GM18861 (cell line): ENCODE results near the gene XPOT.

Source experiments
- ATAC-seq: cut with Tn5 transposase; IDR thresholded peaks from one replicate; pipeline ENCODE4 v1.9.1; 2021; ENCODE audit not compliant: unreplicated experiment

XPOT gene

DNA sequence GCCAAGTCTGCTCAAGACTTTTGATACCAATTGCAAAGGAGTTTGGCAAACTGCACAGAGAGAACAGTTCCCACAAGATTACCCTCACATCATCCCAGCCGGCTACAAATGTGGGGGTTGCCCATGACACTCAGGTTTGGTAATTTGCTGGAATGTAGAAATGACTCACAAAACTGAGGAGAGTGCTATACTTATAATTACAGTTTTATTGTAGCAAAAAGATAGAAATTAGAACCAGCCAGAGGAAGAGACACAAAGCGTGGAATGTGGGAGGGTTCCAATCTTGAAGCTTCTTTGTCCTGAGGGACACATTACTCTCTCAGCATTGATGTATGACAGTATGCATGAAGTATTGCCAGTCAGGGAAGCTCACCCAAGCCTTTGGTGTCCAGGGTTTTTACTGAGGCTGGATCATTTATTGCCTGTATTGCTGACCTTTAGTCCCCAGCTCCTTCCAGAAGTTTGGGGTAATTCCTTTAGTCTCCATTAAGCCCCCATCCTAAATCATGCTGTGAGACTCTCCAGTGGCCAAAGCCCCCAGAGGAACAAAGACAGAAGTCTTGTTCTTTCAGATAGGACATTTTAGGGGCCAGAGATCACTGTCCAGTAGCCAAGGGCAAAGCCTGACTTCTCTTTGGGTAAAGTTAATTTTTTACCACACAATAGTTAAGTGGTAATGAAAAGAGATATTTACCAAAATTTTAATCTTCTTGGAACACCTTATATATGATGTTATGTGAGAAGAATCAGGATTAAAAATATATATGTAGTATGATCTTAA, 57.6 kb downstream of the XPOT start:
- ATAC-seq = no peak

DNA sequence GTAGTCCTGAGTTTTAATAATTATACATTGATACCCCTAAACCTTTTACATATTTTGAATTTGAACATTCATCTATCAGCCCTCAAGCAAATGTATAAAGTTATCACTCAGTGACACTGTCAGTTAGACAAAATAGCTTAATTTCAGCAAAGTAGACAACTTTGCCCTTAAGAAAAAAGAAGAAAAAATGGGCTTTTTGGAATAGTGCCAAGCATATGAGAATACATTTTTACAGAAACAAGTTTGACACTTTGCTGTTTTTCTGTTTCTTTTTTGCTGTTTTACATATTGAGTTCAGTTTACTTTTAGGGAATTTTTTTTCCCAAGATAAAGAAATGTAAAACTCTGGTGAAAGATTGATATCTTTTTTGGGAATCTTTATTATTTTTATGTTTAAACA, 62.0 kb downstream of the XPOT start:
- no peak for ATAC-seq

DNA sequence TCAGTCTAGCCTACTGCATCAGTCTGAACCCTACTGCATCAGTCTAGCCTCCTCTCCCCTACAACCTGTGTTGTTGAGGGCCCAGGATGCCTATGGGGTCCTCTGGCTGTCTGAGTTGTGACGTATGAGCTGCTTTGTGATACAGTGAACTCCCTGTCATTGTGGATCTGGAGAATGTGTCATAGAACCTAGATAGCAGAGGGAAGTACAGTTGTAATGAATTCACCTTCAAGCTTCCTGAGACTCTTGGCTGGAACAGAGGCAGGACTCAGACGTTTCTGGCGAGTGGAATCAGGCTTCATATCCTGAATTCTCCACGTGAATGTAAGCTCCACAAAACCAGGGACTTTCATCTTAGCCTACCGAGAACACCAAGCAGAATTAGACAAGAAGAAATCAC, 64.8 kb downstream of the XPOT start:
- no peak for ATAC-seq

DNA sequence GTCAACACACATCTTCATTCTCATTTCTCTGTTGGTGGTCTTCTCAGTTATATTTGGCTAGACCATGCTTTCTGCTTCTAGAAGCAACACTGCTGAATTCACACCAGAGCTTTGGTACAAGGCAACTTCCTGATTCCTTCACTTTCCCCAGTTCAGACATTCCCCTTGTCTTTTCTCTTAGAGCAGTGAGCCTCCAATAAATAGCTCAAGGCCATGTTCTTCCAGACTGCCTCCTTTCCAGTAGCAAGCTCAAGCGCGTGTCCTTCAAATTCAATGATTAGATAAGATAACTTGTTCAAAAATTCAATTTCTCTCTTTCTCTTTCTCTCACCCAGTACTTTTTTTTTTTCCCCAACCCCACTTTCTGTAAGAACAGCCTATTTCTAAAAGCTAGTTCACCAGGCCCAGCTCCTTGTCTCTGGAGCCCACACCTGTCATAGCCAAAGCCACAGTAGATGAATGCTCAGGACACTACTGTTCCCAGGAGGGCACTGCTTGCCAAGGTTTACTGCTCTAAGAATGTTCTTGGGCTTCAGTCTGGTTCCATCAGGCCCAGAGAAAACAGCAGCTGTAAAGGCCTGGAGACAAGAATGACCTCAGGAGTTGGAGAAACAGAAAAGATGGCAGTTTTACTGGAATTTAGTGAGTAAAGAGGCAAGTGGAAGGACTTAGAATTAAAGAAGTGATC, 65.4 kb downstream of the XPOT start:
- ATAC-seq = no peak

DNA sequence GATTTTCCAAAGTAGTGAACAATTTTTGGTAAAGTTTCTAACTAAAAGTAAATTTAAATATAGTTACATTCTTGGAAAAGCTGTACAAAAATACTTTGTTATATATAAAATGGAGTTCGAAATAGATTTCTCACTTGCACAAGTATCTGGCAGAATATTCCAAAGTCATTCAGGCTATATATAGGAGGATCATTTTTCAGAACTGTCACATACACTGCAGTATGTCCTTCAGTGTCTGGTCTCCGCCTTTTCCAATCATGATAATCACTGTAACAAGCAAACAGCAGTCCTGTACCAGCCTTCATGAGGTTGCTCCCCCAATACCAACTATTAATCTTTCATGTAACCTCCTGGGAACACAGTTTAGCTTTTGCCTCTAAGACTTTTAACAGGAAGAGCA, 66.3 kb downstream of the XPOT start:
- no peak for ATAC-seq

DNA sequence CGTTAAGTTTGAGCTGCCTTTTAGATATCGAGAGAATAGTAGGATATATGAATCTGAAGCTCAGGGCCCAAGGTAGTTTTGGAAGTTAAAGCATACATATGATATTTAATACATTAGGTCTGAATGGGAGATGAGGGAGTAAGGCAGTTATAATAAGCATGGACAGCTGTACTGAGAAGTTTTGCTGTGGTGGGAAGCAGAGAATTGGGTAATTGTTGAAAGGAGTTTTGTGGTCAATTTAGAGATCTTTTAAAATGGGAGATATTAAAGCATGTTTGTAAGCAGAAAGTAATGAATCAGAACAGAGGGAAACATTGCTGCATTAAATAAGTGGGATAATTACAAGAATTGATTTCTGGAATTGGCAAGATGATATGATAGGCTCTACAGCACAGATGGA, 69.0 kb downstream of the XPOT start:
- no peak for ATAC-seq

DNA sequence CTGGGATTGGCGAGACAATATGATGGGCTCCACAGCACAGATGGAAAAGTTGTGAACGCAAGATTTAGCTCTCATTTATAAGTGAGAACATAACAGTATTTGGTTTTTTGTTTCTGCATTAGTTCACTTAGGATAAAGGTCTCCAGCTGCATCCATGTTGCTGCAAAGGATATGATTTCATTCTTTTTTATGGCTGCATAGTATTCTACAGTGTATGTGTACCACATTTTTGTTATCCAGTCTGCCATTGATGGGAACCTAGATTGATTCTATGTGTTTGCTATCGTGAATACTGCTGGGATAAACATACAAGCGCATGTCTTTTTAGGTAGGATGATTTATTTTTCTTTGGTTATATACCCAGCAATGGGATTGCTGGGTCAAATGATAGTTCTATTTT, 71.3 kb downstream of the XPOT start:
- no peak for ATAC-seq

DNA sequence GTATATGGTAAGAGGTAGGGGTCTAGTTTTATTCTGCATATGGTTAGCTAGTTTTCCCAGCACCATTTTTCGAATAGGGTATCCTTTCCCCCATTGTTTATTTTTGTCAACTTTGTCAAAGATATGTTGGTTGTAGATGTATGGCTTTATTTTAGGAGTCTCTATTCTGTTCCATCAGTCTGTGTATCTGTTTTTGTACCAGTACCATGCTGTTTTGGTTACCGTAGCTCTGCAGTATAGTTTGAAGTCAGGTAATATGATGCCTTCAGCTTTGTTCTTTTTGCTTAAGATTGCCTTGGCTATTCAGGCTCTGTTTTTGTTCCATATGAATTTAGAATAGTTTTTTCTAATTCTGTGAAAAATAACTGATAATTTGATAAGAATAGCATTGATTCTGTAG, 72.7 kb downstream of the XPOT start:
- ATAC-seq = no peak

DNA sequence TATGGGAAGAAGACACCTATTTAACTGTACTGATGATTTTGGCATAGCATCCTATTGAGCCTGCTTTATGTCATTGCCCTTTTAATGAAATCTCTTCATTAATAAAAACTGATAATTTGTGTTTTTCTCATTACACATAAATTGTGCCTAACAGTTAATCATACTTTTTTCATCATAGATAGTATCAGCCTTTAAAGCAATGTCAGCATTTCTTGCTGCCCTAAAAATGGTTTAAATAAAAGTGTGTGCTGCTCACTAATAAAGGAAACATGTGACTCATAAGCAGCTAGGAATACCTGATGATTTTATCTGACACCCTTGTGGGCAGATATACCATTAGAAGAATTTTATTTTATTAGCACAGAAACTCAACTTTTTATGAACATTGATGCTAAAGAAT, 74.5 kb downstream of the XPOT start:
- no peak for ATAC-seq

DNA sequence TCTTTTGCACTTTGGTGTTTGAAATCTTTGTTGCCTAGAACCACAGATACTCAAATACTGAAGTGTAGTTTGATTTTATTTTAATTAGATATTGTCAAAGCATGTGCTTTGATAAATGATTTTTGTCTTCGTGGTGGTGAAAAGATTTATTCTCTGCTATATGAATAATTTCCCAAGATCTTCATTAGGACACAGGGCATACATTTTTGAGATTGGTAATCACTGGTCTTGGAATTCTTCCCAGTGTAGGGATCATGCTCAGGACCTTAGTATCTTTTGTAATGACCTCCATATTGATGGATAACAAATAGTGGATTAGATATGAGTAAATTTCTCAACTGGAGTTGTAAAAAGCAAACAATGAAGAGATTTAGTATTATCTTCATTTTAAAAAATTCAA, 76.0 kb downstream of the XPOT start:
- no peak for ATAC-seq

DNA sequence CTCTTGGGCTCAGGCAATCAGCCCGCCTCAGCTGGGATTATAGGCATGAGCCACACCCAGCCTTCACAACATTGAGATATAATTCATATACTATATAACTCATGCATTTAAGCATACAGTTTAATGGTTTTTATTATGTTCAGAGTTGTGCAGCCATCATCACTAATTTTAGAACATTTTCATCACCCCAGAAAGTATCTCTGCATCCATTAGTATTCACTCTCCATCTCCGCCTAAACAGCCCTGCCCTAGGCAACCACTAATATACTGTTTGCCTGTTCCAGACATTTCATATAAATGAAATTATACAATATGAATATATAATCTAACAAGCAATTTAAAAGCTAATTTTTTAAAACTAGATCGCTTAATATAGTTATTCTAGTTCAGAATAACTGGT, 82.5 kb downstream of the XPOT start:
- no peak for ATAC-seq

DNA sequence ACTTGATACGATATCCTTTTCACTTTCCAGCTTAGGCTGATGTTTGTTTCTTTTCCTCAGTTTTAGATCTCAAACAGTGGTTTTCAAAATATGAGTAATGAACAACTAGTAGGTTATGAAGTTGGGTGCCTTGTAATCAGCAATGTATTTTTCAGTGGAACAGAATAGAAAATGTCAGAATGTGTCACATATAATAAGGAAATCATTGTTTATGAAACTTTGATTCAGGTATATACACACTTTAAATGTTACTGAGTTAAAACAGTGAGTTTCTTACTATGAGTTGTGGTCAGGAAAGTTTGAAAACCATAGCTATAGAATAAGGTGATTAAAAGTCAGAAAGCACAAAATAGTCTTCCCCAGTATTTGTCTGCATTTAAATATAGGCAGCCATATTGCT, 87.5 kb downstream of the XPOT start:
- no peak for ATAC-seq

DNA sequence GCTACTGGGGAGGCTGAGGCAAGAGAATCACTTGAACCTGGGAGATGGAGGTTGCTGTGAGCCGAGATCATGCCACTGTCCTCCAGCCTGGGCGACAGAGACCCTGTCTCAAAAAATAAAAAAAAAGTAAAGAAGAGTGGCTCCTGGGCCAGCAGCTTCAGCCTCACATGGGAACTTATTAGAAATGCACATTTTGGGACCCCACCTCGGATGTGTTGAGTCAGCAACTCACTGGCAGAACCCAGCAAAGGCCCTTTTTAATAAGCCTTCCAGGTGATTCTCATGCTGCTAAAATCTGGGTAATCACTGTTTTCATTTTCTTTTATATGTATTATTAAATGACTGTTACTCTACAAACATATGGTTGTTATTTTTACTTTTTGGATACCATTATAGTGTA, 89.3 kb downstream of the XPOT start:
- no peak for ATAC-seq

DNA sequence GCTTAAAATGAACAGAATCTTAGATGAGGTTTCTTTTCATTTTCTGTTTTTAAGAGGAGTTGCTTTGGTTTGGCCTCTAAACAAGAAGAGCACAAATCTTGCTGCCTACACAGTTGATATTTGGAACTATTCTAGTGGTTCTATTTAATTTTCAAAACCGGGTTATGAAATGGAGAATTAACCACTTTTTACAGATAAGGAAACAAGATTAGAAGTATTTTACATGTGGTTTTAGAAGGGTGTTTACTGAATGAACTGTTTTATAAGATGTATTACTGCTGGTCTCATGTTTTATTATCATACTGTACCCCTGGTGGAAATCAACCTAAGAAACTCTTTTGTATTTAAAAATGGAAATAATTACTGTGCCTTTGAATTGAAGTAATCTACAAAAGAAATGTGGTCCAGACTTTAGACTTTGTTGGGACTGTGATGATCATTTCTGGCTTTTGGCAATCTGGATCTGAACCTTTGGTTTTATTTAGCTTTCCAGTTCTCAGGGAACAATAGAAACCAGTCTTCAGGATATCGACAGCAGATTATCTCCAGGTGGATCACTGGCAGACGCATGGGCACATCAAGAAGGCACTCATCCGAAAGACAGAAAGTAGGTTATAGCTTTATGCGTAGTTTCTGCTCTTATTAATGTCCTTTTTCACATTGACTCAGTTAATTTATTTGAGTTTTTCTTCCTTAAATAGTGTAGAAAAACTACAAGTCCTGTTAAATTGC, 91.0 kb downstream of the XPOT start:
- no peak for ATAC-seq

DNA sequence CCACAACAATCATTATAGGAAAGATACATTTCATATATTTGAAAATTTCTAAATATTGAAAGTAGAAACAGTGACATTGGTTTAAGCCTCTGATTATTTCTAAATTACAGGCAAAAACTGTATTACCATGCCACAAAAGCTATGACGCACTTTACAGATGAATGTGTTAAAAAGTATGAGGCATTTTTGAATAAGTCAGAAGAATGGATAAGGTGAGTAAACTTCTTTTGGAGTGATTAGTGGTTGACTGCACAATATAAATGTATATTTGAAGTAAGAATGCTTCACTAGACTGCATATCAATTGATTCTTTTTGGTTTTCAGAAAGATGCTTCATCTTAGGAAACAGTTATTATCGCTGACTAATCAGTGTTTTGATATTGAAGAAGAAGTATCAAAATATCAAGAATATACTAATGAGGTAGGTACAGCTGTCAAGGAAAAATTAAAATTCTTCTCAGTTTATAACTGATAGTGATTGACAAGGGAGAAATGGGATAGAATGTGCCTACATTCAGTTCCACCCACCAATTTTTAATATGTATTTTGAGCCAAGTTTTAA, 92.7 kb downstream of the XPOT start:
- no peak for ATAC-seq

DNA sequence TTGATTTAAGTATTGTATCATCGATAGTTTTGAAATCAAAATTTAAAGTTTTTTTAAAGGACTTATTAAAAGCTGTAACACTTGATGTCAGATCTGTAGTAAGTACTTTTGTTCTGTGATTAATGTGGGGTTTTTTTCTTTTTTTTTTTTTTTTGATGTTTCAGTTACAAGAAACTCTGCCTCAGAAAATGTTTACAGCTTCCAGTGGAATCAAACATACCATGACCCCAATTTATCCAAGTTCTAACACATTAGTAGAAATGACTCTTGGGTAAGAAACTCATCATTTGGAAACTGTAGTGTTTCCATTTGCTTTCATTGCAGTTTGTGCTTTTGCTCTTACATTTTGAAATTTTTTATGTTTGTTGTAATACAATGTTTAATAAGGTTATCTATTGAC, 93.3 kb downstream of the XPOT start:
- ATAC-seq = no peak

DNA sequence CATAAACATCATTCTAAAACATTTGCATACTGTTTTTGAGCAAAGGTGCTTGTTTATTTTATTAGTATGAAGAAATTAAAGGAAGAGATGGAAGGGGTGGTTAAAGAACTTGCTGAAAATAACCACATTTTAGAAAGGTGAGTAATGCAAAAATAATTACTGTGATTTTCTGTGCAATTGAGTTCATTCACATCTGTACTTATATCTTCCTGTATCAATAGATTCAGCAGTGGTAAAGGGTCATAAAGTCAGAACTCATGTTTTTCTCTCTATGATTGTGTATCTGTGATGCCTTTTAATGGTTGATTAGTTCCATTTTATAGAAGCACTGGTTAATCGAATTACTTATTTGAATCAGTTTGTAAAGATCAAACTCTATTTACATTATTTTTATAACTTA, 93.7 kb downstream of the XPOT start:
- no peak for ATAC-seq

DNA sequence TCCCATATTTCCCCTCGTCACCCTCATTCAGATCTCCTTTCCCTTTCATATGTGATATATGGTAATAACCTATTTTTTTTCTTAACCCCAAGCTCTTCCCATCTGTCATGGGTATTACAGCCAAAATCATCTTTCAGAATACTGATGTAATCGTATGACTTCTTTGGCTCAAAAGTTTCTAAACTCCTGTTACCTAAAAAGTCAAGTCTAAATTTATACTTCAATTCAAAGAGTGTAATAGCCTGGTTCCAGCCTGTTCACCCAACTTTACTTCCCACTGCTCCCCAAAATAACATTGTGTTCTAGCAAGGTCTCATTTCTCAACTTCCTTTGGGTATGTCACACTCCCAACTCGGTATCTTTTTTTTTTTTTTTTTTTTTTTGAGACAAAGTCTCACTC, 96.2 kb downstream of the XPOT start:
- no peak for ATAC-seq
